ACHN (cell line): ENCODE results near the gene BACE2.

Experiments
- DNase-seq: peaks from one replicate; pipeline ENCODE4 v3.0.0-alpha.2; 2015
- in situ Hi-C: cut with HindIII; loops from 2 replicates; pipeline ENCODE4 v1.10.0; 2017; ENCODE audit warnings: low sequenced_read_pairs, low pct_ligation_motif_present, low pct_unique_long_range_greater_than_20kb

The BACE2 gene

DNA sequence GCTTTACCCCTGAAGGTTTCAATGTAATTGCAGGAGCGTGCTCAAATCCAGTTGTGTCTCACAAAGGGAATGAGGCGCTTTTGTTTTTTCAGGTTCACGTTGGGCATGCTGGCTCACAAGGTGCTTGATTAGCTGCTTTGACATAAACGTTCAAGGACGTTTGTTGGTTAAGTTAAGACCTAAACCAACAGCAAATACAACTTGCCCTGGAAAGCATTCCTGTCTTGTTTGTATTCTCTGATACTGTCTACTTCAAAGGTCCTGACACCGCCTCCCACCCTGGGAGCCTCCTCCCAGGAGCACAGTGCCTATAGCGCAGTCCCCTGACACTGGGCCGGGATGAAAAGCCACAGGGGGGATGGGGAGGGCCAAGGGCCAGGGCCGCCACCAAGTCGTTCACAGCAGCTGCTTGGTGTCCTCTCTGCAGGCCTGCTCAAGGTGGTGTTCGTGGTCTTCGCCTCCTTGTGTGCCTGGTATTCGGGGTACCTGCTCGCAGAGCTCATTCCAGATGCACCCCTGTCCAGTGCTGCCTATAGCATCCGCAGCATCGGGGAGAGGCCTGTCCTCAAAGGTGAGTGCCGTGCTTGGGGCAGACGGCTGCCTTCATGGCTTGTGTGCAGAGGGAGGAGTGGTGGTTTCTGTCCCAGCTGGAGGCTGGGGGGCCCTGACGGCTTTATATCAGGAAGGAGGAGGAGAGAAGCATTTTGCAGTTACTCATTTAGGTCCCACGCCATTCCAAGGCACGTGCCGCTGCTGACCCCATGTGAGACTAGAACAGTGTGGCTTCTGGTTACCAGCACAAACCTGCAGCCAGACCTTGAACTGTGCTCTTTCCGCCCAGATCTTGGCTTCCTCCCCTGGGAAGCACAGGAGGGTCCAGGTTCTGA lies 154.8 kb downstream of the BACE2 start:
- in situ Hi-C loops = no loop called here
- DNase-seq = no peak

DNA sequence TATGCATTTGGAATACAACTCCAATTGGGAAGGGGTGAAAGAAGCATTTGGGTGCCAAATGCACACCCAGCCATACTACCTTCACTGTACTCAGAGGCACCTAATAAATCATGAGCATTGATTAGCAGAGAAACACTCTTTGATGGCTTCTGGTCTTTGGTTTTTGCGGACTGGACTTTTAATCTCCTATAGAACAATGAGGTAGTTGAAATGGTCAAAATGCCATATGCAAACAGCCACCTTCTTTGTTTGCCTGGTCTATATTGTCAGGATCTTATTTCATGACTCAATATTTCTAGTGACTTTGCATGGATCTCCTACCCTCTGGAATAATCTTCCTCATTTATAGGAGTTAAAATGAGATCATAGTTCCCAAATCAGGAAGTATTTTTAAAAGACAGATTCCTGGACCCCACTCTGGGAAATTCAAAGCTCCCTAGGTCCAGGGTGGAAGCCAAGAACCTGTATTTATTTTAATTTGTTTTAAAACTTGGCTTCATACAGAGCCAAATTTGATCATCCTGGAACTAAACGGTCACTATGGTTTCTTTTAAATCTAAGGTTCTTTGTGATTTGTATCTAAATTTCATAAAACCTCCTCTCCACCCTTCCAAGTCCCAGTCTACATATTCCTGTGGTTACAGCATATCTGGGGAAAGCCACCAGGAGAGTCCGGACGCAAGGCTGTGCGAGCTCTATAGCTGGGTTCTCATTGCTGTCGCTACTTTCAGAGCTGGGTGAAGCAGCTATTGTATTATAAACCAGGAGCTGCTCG lies 157.4 kb downstream of the BACE2 start:
- no peak for DNase-seq
- in situ Hi-C loops = no loop called here

DNA sequence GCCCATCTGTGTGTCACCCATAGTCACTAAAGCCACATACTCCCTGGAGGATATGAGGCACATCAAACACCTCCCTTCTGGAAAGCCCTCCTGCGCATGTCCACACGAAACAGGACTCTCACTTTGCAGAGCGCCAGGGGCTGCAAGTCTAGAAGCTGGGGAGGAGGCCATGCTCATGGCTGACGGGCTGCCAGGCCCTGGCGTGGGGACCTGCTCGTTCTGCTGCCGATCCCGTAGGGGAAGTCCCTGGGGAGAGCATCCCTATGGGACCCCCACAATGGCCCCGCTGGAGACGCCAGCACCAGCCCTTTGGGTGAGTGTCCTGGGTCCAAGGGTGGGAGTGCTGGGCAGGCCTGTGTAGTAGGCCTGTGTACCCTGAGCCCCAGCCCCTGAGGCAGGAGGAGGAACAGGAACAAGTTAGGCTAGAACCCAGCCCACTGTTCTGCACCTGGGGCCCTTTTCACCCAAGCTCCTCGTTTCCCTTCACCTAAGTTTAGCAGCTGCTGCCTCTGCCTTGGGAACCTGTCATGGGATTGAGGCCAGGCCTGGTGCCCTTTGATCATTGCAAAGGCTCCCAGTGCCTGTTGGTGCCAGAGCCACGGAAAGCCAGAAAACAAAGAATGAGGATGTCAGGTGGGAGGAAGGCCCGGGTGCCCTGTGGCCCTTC lies 158.6 kb downstream of the BACE2 start:
- in situ Hi-C loops = no loop called here
- DNase-seq = no peak

DNA sequence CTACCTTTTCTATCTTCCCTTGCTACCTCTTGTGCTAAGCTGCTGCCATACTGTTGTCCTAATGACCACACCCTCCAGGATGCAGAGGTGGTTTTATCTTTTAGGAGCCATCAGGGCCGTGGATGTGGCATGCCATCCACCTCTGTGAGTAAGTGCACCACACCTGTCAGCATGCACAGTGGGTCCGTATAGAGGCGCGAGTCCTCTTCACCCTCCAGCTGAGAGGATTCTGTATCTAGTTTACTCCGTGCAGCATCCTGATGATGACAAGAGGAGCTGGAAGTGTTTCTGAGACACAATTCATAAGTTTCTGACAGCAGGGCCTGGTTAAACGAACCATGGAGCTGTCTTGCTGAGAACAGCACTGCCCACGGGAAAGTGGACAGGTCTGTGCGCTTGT lies 159.8 kb downstream of the BACE2 start:
- DNase-seq = no peak
- in situ Hi-C loops = no loop called here

DNA sequence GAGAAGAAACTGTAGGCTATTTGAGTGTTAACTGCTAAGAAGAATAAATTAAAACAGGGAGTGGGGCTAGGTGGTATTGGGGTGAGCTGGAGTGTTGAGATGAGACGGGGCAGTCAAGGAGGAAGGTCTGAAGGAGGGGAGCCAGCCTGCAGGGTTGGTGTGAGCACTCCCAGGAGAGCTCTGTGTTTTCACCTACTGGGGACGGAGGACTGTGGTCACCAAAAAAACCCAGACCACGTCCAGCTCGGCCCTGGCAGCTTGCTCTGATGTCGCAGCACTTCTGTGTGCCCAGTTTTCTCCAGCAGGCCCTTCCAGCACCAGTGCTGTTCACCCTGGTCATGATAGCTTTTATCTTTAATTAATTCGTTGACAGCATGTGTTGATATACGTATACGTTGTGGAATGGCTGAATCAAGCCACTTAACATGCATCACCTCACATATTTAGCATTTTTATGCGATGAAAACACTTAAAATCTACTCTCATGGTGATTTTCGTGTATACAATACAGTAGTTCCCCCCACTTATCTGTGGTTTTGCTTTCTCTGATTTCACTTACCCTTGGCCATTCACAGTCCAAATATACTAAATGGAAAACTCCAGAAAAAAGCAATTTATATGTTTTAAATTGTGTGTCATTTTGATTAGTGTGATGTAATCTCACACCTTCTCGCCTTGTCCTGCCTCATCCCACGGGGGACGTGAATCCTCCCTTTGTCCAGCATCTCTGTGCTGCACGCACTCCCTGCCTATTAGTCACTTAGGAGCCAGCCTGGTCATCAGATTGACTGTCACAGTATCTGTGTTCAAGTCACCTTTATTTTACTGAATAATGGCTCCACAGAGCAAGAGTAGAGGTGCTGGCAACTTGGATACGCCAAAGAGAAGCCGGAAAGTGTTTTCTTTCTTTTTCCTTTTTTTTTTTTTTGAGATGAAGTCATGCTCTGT lies 161.0 kb downstream of the BACE2 start:
- in situ Hi-C loops = no loop called here
- DNase-seq = no peak
